ENCODE data around the gene CEP104.
"Not testable (repeated sequence)": the region's sequence is repeated elsewhere in the genome, so short reads cannot be mapped to it uniquely, and the experiment has no call there.

The CEP104 gene

GRCh38 chr1:3825356-3825755, 31.7 kb downstream of the CEP104 start:
- DNase-seq (ENCODE audit: low spot score) = no peak

- DNase-seq (ENCODE audit: low spot score) = no peak
Observed at GRCh38 chr1:3824650-3825049, 32.4 kb downstream of the CEP104 start.

DNA sequence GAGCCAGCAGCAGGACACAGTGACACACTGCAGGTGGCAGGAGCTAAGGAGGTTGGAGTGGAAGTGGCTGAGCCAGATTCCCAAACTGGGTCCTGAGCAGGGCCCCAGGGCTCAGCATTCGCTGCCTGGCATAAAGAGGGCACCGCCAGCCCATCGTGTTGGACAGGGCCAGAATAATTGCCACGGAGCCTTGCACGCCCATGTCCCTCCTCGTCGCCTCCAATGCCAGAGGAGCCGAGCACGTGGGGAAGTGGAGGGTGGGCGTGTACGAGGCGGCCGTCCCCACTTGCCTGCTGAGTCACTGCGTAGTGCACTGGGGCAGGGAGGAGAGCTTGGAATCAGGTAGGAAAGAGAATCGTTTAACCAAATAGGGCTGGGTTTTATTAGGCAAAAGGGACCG, 34.6 kb downstream of the CEP104 start:
- no peak for DNase-seq (ENCODE audit: low spot score)

DNA sequence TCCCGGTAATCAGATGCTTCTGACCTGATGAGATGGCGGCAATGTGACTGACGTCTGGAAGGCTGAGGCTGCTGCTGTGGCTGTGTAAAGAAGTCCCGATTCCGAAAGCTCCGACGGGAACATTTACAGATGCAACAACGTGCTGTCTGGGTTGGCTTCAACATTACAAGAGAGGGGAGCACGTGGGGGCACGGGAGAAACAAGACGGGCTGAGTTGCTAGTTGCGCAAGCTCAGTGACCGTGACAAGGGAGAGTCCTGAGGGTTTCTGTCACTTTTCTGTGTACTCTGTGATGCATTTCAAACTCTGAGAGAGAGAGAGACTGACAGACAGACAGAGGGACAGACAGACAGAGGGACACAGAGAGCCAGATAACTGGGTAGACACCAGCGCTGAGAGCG, 35.1 kb downstream of the CEP104 start:
- no peak for DNase-seq (ENCODE audit: low spot score)

GRCh38 chr1:3821447-3821846, 35.6 kb downstream of the CEP104 start:
- DNase-seq (ENCODE audit: low spot score) = no peak

DNA sequence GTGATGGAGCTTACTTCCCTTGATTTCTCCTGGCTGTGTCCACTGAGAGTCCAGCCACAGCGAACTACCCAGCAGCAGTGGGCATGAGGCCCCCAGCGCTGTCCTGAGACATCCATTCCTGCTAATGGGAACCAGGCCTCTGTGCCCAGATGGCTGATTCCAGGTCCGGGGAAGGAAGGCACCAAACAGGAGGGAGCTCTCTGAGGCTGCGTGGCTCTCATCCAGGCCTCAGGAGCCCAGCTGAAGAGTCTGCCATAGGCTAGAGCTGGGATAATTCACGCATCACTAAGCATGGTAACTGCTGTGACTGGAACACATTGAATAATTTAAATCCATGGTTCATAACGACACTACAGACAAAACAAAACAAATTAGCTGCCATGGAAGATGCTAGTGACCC, 36.0 kb downstream of the CEP104 start:
- peak; percentile 95 for DNase-seq (ENCODE audit: low spot score)

DNA sequence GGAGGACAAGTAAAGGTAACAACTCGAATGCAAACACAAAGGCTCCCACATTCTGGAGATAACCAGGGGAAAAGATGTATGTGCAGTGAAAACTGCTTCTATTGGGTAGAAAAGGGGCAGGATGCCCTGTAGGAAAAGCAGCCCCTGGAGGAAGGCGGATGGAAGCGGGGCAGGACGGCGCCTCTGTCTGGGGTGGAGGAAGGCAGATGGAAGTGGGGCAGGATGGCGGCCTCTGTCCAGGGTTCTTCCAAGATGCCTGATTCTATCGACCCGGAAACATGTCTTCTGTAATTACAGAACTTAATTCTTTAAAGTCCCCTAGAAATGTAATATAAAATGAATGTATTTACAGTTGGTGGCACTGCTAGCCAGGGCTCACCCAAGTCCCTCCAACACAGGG, 36.7 kb downstream of the CEP104 start:
- DNase-seq (ENCODE audit: low spot score) = no peak

GRCh38 chr1:3819771-3820200, 37.2 kb downstream of the CEP104 start:
- DNase-seq (ENCODE audit: low spot score) = peak; percentile 4

- DNase-seq (ENCODE audit: low spot score) = no peak
Observed at GRCh38 chr1:3817821-3818597, 39.0 kb downstream of the CEP104 start.

DNA sequence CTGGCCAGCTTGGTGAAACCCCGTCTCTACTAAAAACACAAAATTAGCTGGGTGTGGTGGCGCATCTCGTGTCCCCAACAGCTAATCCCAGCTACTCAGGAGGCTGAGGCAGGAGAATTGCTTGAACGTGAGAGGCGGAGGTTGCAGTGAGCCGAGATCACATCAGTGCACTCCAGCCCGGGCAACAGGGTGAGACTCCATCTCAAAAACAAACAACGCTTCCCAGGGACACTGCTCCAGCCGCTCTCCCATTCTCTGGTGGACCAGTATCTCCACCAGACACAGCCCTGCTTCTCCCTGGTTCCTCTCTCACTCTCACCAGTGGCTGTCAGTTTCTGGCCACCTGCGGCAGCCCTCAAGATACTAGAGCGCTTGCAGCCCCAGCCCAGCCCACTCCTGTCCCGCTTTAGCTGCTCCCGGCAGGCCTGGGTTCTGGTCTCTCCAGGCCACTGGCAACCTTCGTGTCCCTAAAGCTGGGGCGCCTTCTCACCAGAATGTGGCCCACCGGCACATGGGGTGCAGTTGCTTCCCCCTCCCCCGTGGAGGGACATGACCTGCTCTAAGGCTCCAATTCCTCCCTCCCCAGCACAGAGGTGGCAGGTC, 39.8 kb downstream of the CEP104 start:
- no peak for DNase-seq (ENCODE audit: low spot score)

GRCh38 chr1:3816331-3817137, 40.5 kb downstream of the CEP104 start:
- peak; percentile 57 for DNase-seq (ENCODE audit: low spot score)

DNA sequence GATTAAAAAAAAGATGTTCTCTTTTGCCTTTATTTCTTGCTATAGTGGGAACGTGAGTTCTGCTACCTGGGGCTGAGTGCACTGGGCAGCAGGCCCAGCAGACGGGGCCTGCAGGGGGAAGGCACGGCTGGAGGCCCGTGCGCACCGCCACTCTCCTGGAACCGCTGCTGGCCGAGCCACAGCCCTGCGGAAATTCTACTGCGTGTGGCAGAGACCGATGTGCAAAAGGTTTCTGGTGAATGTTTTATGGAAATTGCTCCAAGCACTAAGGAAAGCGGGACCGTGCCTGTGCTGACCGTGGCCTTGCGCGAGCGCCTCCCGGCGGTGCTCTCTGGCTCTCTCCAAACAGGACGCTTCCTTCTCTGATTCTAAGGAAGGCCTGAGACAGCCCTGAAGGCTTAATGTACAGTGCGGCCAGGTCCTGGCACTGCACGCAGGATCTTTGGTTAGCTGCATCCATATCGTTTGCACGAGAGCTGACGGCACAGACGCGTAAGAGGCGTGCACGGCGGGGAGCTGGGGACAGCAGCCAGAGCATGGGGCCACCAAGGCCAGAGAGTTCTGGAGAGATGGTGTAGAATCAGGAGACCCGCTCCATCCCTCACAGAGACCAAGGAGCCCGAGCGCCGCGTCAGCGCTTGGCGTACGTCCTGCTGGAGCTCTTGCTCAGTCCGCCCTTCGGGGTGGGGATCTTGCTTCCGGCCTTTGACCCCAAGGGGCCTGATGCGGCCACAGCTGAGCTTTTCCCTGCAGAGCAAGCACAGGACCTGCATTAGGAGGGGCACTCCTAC, 42.0 kb downstream of the CEP104 start:
- DNase-seq (ENCODE audit: low spot score) = no peak

DNA sequence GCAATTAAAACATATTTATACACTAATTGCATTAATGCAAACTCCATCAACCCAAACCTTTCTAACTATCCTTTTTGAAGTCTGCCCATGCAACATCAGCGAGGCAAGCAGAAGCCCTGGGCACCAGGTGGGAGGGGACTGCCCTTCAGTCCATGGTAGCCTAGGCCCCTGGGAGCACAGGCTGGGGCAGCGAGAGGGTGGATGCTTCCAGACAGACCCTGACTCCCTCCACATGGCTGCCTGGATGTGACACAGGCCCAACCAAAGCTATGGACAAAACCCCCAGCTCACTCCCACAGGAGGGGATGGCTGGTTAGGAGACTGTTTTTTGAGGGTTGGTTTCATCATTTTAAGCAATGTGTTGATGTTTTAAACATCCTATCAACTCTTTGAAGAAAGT, 42.9 kb downstream of the CEP104 start:
- DNase-seq (ENCODE audit: low spot score) = no peak

- DNase-seq (ENCODE audit: low spot score) = no peak
Observed at GRCh38 chr1:3811595-3811911, 45.5 kb downstream of the CEP104 start.

DNA sequence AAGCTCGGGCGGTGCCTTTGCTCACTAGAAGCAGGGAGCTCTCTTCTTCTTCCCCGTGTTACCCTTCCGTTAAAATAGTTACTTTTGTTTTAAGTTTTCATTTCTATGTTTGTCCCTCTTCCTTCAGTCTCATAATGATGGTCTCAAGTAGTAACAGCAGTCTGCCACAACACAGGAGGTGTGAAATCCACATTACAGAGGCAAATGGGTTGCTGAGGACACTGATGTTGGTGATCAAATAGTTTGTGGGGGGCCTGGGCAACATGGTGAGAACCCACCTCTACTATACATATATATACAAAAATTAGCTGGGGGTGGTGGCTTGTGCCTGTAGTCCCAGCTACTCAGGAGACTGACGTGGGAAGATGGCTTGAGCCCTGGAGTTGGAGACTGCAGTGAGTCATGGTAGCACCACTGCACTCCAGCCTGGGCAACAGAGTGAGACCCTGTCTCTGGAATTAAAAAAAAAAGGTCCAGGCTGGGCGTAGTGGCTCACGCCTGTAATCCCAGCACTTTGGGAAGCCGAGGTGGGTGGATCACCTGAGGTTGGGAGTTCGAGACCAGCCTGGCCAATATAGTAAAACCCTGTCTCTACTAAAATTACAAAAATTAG, 46.8 kb downstream of the CEP104 start:
- not testable (repeated sequence) for DNase-seq (ENCODE audit: low spot score)

- DNase-seq (ENCODE audit: low spot score) = no peak
Observed at GRCh38 chr1:3809680-3810079, 47.3 kb downstream of the CEP104 start.

- DNase-seq (ENCODE audit: low spot score) = no peak
Observed at GRCh38 chr1:3807769-3808168, 49.2 kb downstream of the CEP104 start.

- DNase-seq (ENCODE audit: low spot score) = no peak
Observed at GRCh38 chr1:3805038-3805437, 52.0 kb downstream of the CEP104 start.

DNA sequence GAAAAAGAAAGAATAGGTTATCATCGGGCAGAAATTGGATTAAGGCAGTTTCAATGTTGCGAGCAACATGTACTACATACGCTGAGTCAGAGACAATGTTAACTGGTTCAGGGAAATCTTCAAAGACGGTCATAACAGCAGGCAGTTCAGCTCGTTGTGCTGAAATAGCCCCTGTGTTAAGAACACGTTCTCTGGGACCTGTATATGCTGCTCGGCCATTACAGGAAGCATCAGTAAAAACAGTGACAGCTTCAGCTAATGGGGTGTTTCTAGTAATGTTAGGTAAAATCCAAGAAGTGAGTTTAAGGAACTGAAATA, 52.4 kb downstream of the CEP104 start:
- not testable (repeated sequence) for DNase-seq (ENCODE audit: low spot score)

- DNase-seq (ENCODE audit: low spot score) = no peak
Observed at GRCh38 chr1:3803905-3804626, 52.9 kb downstream of the CEP104 start.

DNA sequence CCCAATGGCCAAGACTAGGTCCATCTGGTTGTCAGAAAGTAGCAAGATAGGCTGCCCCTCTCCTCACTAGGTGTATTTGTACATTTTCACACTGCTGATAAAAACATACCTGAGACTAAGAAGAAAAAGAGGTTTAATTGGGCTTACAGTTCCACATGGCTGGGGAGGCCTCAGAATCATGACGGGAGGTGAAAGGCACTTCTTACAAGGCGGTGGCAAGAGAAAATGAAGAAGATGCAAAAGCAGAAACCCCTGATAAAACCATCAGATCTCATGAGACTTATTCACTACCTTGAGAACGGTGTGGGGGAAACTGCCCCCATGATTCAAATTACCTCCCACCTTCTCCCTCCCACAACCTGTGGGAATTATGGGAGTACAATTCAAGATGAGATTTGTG, 56.2 kb downstream of the CEP104 start:
- not testable (repeated sequence) for DNase-seq (ENCODE audit: low spot score)
